ENCODE data around the gene GLI1. TPM values are rescaled to one million over a fixed set of nuclear protein-coding genes. Genes with fewer than 3 reads are reported as not detected.
"Not testable (repeated sequence)": the region's sequence is repeated elsewhere in the genome, so short reads cannot be mapped to it uniquely, and the experiment has no call there.

GLI1 gene
- total RNA-seq, 1 experiment from 2014 or later: 4.0 TPM

DNA sequence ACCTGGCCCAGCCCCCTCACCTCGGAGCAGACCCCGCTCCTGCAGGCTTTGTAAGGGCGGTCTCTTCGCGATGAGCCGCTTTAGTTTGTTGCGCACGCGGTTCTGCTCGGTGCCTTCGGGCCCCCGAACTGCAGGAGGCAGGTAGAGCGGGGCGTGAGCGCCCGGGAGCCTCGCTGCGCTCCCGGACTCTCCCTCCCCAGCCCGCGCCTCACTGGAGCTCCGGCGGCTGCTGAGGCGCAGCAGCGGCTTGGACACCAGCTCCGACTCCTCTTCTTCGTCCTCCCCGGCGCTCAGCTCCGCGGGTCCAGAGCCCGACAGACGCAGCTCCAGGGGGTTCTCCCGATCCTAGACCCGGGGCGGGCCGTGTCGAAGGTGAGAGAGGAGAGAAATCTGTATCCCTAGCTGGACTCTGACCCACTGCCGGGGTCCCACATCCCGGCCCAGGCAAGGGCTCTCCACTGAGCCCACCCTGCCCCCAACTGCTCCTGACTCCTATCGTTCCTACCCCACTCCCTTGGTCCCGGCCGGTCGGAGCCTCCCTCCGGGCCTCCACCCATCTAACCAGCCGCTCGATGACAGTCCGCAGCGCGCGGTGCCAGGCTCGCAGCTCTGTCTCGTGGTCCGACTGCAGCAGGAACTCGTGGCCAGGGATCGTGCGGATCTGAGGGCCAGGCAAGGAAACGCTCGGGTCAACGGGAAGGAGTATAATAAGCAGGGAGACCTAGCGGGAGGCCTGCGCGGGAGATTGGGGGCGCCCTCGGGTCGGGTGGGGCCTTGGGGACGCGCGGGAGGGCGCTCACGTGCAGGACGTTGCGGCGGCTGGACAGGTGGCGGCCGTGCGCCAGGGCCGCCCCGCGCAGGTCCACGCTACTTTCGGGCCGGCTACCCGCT is 15.9 kb downstream of the GLI1 start:
- no peak for DNase-seq (ENCODE audit: low read depth)

DNA sequence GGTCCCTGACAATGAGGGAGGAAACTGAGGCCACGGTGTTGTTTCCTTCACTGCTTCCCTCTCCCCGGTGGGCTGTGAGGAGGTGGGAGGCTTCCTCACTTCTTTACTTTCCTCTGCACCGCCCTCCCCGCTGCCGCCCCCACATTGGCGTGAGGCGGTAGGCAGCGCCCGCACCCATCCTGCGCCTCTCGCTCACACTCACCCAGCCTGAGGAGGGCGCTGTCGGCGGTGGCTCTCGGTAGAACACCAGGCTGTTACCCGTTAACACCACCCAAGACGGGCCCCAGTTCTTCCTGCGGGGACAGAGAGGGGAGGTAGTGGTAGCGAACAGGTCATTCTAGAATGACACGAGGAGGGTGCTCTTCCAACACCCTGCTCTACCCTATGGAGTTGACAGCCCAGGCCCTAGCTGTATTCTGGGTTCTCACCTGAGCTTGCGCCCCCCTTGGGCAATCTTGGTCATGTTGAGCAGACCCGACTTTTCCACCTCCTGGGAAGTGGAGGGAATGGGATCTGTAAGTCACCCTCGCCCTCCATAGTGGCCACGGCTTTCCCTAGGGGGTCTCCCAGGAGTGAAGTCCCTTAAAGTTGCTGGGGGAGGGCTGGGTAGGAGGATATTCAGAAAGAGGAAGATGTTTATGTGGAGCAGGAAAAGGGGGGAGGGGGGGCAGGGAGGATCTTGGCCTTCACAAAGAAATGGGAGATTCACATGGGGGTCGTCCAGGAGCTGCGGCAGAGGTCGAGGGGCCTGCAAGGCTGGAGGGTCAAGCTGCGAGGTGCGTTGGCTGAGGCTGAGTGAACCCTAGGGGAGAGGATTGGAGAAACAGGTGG is 16.8 kb downstream of the GLI1 start:
- DNase-seq (ENCODE audit: low read depth): no peak

GRCh38 chr12:57476993-57477709 is 17.6 kb downstream of the GLI1 start:
- DNase-seq (ENCODE audit: low read depth): no peak

DNA sequence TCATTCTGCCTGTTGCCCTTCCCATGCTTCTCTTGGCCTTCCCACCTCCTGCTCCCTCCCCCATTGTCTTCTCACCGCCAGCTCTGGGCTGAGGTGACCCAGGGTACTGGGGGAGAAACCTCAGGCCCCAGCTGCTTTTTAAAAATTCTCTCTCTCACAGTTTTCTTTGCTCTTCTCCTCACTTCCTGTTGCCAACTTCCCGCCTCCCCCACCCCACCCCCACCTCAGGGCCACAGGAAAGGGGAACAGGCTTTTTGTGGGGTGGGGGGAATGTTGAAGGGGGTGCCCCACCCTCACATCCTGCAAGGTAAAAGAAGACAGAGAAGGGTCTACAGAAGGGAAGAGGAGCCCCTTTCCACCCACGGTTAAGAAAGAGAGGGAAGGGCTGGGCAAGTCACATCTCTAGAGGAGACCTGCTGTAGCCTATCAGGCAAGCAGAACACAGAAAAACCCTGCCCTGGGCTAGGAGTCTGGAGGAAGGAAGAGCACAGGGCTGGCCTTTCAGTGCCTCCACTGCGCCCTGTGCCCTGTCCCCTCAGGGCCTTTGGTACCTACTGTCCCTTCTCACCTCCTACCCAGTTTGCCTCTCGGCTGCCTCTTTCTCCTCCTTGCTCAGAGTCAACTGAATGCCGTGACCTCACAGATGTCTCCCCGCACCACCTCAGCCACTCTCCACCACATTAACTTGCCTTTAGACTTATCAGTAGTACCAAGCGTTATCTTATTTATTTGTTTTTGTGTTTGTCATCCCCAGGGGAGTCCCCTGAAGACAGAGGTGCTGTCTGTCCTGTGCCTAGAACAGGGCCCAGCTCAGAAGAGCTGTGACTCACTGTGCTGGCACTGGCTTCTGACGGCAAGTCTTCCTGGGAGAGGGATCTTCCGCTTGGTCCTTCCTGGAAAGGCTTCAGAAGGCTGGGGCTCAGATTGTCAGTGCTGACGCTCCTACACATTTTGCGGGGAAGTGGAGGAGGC is 18.4 kb downstream of the GLI1 start:
- DNase-seq (ENCODE audit: low read depth): no peak

DNA sequence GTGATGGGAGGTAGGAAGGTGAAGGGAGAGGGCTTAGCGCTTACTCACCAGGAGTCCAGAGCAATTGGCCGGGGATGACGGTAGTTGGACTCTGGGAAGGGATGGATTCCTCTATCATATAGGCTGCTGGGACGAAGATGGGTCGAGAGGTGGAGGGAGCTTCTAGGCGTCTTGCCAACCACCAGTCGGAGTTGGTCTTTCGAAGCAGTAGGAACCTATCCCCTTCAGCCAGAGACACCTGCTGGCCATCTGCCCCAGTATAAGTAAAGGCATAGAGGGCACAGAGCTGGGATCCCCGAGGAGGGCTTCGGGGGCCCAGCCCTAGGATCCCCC is 19.4 kb downstream of the GLI1 start:
- no peak for DNase-seq (ENCODE audit: low read depth)

DNA sequence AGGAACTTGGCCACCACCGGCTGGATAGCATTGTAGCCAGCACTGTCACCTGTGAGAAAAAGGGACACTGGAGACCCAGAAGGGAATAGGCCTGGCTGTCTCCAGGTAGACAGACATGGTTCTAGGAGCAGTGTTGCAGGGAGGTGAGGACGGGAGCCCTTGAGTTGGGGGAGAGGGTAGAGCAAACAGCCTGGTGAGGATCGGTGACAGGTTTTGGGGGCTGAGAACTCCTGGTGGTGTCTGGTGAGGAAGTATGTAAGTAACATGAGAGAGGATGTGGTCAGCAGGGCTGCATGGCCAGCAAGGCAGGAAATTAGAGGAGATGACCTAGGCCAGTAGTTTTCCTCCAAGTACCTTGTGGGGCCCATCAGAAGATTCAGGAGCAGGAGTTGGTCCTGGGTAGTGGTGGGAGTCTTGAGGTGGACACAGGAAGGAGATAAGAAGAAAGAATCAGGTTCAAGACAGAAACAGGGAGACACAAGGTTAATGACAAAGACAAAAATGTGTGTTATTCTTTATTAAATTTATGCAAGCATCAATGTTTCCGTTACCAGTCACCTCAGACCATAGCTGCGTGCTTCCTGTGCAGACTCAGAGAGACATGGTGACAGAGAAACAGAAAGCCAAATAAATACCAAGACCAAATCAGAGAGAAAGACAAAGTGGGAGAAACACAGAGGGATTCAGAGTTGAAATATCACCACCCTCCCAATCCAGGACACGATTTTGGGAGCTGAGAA is 20.0 kb downstream of the GLI1 start, which contains the start of gene ARHGAP9:
ARHGAP9 (minus strand) TSS at position 491 of the 740 bp plus-strand sequence; CDS start at position 31, 460 bp downstream.
- DNase-seq (ENCODE audit: low read depth): peak; percentile 75

- no peak for DNase-seq (ENCODE audit: low read depth)
Observed at GRCh38 chr12:57481671-57482070, 22.1 kb downstream of the GLI1 start.

- no peak for DNase-seq (ENCODE audit: low read depth)
Observed at GRCh38 chr12:57483466-57483865, 23.9 kb downstream of the GLI1 start.

DNA sequence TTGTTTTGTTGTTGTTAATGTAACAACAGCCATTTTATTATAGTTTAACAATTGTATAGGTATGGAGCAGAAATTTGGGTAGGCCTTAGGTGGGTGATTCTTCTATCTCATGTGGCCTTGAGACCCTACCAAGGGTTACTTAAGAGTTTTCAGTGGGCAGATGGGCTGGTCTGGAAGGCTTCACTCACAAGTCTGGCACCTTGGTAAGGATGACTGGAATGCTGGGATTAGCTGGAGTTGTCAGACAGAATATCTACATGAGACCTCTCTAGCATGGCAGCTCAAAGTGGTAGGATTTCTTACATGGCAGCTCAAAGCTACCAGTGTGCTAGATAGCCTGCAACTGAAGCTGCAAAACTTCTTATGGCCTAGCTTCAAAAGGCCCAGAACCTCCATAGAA is 26.1 kb downstream of the GLI1 start:
- no peak for DNase-seq (ENCODE audit: low read depth)

DNA sequence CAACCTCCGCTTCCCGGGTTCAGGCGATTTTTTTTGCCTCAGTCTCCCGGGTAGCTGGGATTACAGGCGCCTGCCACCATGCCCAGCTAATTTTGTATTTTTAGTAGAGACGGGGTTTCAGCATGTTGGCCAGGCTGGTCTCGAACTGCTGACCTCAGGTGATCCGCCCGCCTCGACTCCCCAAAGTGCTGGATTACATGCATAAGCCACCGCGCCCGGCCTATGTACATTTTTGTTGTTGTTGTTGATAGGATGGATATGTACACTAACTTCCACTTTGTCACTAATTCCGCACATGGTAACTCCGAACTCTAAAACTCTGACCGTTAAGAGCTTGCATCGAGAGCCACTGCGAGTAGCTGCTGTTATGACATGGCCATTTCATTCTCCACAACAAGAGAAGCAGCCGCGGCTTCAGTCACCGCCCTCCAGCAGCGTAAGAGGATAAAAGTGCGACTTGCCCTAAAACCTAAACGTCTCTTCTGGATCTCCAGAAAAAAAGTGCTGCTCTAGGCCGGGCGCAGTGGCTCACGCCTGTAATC is 27.5 kb downstream of the GLI1 start:
- no peak for DNase-seq (ENCODE audit: low read depth)

DNA sequence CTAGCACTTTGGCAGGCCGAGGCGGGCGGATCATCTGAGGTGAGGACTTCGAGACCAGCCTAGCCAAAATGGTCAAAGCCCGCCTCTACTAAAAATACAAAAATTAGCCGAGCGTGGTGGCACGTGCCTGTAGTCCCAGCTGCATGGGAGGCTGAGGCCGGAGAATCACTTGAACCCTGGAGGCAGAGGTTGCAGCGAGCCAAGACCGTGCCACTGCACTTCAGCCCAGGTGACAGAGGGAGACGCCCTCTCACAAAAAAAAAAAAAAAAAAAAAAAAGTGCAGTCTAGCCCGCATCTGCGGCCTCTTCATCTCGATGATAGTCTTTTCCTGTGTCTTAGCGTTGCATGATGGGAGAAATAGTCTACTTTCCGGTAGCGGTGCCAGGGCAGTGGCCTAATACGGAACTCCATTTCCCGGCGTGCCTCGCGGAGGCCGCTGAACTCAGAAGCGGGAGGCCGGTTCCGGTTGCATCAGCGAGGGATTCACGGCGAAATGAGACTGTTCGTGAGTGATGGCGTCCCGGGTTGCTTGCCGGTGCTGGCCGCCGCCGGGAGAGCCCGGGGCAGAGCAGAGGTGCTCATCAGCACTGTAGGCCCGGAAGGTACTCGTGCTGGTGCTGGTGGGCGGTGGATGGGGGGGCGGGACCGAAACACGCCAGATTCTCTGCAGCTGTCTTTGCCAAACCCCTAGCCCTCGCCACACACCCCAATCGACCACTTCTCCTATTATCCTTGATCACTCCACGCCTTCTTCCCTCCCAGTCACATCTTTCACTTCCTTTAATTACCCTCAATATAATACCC is 28.2 kb downstream of the GLI1 start, which contains the start of gene MARS1:
MARS1 (plus strand) TSS at position 472 of the 805 bp plus-strand sequence; CDS start at position 495, 23 bp downstream.
- DNase-seq (ENCODE audit: low read depth): peak; percentile 97

DNA sequence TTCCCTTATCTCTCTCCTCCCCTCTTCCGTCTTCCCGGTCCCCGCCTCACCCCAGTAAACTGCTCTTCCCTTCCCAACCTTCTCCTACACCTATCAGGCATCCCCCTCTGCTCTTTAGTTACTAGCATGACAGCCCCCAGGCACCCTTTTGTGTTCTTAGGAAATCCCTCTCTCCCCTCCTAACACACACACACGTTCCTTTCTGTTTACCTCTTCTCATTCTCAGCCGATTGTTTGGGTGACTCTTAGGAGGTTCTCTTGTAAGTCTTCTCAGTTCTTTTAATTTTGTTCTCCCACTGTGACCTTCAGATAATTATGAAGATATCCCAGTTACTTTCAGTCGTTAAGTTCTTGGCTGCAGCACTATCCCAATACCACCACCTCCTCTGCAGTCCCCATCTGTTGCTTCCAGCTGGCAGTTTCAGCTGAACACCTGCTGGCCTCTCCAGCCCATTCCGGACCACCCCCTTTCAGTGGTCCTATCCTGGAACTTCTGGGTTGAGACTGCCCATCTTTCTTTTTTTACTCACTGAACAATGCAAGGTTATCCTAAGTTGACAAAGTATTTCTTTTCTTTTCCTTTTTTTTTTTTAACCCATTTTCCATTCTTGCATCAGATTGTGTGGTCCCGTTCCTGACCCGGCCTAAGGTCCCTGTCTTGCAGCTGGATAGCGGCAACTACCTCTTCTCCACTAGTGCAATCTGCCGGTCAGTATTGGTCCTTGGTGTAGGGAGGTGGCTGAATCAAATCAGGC is 29.0 kb downstream of the GLI1 start:
- no peak for DNase-seq (ENCODE audit: low read depth)

DNA sequence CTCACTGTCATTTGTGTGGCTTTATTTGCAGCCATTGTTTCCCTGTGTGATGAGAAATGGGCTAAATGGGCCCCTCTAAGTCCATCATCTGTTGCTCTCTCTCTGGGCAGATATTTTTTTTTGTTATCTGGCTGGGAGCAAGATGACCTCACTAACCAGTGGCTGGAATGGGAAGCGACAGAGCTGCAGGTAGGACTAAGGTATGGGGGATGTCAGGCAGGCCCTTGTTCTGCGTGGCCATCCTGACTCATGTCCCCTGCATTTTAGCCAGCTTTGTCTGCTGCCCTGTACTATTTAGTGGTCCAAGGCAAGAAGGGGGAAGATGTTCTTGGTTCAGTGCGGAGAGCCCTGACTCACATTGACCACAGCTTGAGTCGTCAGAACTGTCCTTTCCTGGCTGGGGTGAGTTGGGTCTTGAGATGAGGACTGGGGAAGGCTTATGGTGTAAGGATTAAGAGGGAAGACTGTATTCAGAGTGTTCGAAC is 29.6 kb downstream of the GLI1 start:
- peak; percentile 50 for DNase-seq (ENCODE audit: low read depth)

GRCh38 chr12:57490126-57490525 is 30.5 kb downstream of the GLI1 start:
- DNase-seq (ENCODE audit: low read depth): no peak

- DNase-seq (ENCODE audit: low read depth): no peak
Observed at GRCh38 chr12:57491393-57492280, 32.1 kb downstream of the GLI1 start.

DNA sequence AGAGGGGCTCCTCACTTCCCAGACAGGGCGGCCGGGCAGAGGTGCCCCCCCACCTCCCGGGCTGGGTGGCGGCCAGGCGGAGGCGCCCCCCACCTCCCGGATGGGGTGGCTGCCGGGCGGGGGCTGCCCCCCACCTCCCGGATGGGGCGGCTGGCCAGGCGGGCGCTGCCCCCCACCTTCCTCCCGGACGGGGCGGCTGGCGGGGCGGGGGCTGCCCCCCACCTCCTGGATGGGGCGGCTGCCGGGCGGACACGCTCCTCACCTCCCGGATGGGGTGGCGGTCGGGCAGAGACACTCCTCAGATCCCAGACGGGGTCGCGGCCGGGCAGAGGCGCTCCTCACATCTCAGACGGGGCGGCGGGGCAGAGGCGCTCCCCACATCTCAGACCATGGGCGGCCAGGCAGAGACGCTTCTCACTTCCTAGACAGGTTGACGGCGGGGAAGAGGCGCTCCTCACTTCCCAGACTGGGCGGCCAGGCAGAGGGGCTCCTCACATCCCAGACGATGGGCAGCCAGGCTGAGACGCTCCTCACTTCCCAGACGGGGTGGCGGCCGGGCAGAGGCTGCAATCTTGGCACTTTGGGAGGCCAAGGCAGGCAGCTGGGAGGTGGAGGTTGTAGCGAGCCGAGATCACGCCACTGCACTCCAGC is 35.6 kb downstream of the GLI1 start:
- DNase-seq (ENCODE audit: low read depth): not testable (repeated sequence)

All from HT1080 (cell line).